H1 (cell line): ENCODE measurements around the gene METTL14. TPM values are rescaled to one million over a fixed set of nuclear protein-coding genes. Genes with fewer than 3 reads are reported as not detected.

Experiments
- CTCF ChIA-PET: fragments of 300-600 bp; sonication (Branson Sonifier 250); formaldehyde crosslinking; loops from one replicate; lab custom pipeline; 2021; ENCODE audit not compliant: partially characterized antibody; lab: Charles Lee
- POLR2A ChIA-PET: fragments of 300-600 bp; sonication (Branson Sonifier 250); formaldehyde crosslinking; loops from one replicate; lab custom pipeline; 2021; ENCODE audit warnings: inconsistent platforms; ENCODE audit not compliant: partially characterized antibody; lab: Charles Lee
- DNase-seq, 2 experiments: peaks; one replicate each; pipeline versions ENCODE4 v3.0.0 to v3.0.0-alpha.2; 2010 to 2022; ENCODE audit warnings: low spot score in 2 of 2, low read depth in 1 of 2, mixed read lengths in 1 of 2
- FAIRE-seq: peaks from 2 replicates; lab custom pipeline; 2011; peaks lifted over from hg19 to GRCh38; lab: Jason Lieb, UNC
- H2AFZ ChIP-seq: 2 replicates; pipeline ENCODE4 v1.8.1; 2012; ENCODE audit warnings: low read length, inconsistent platforms
- H2AK5ac ChIP-seq: 2 replicates; pipeline ENCODE4 v1.6.1; 2013; ENCODE audit warnings: low read depth, low read length
- H2BK120ac ChIP-seq: replicated peaks from 2 replicates; pipeline ENCODE3; 2013; ENCODE audit warnings: low read depth, low read length, inconsistent platforms
- H2BK12ac ChIP-seq: 2 replicates; pipeline ENCODE4 v1.6.1; 2013; ENCODE audit warnings: low read depth, low read length
- H2BK15ac ChIP-seq: 2 replicates; pipeline ENCODE4 v1.6.1; 2013; ENCODE audit warnings: low read length
- H2BK20ac ChIP-seq: 2 replicates; pipeline ENCODE4 v1.6.1; 2013; ENCODE audit warnings: low read length
- H2BK5ac ChIP-seq: 2 replicates; pipeline ENCODE4 v1.6.1; 2013; ENCODE audit warnings: low read depth, low read length
- H3K14ac ChIP-seq: 2 replicates; pipeline ENCODE4 v1.6.1; 2013; ENCODE audit warnings: inconsistent platforms; ENCODE audit not compliant: insufficient read length
- H3K18ac ChIP-seq: 2 replicates; pipeline ENCODE4 v1.6.1; 2013; ENCODE audit warnings: low read length; ENCODE audit errors: extremely low read depth
- H3K23ac ChIP-seq: 2 replicates; pipeline ENCODE4 v1.6.1; 2013; ENCODE audit warnings: inconsistent platforms; ENCODE audit not compliant: insufficient read length
- H3K23me2 ChIP-seq: 2 replicates; pipeline ENCODE4 v1.6.1; 2013; ENCODE audit warnings: low read depth, low read length
- H3K27ac ChIP-seq: 2 replicates; pipeline ENCODE4 v1.6.1; 2011; ENCODE audit warnings: low read depth, low read length, inconsistent platforms
- H3K27me3 ChIP-seq, 4 experiments: replicated peaks in 1 of 4; 1 replicate in 1 of 4; 2 replicates in 3 of 4; pipeline versions ENCODE4 v1.6.1 to v1.8.1; 2011 to 2013; ENCODE audit warnings: low read length in 3 of 4, mild to moderate bottlenecking in 3 of 4, inconsistent platforms in 2 of 4, mixed read lengths in 2 of 4, moderate library complexity in 1 of 4; ENCODE audit not compliant: control insufficient read depth in 3 of 4, insufficient read depth in 3 of 4; ENCODE audit errors: extremely low read depth in 1 of 4
- H3K36me3 ChIP-seq, 4 experiments: 2 replicates each; pipeline versions ENCODE4 v1.6.1 to v1.8.1; 2011 to 2013; ENCODE audit warnings: mild to moderate bottlenecking in 4 of 4, low read length in 3 of 4, moderate library complexity in 2 of 4, control low read depth in 1 of 4, inconsistent platforms in 1 of 4; ENCODE audit not compliant: insufficient read depth in 4 of 4, control insufficient read depth in 2 of 4
- H3K4ac ChIP-seq: replicated peaks from 2 replicates; pipeline ENCODE3; 2013; ENCODE audit warnings: low read length, low read depth, mixed read lengths, inconsistent platforms; ENCODE audit not compliant: insufficient read length
- H3K4me1 ChIP-seq, 4 experiments: replicated peaks in 1 of 4; 1 replicate in 1 of 4; 2 replicates in 3 of 4; pipeline versions ENCODE4 v1.6.1 to v1.8.1; 2011 to 2013; ENCODE audit warnings: low read length in 3 of 4, inconsistent platforms in 2 of 4, mixed read lengths in 1 of 4; ENCODE audit not compliant: insufficient read depth in 4 of 4, control insufficient read depth in 3 of 4
- H3K4me2 ChIP-seq, 2 experiments: 2 replicates each; pipeline versions ENCODE4 v1.6.1 to v1.8.1; 2011 to 2013; ENCODE audit warnings: low read depth in 2 of 2, low read length in 2 of 2, control low read depth in 1 of 2, inconsistent platforms in 1 of 2, mild to moderate bottlenecking in 1 of 2; ENCODE audit not compliant: insufficient read depth in 1 of 2
- H3K4me3 ChIP-seq, 4 experiments: fragments of 200-600, 300-600 bp in 1 of 4; sonication (generic), shearing (Covaris generic), sonication (Bioruptor Twin) in 1 of 4; 2 replicates each; pipeline versions ENCODE4 v1.5.1 to v1.8.1; 2011 to 2016; ENCODE audit warnings: low read length in 4 of 4, low read depth in 3 of 4, control low read depth in 2 of 4, inconsistent platforms in 2 of 4, mild to moderate bottlenecking in 2 of 4, mixed read lengths in 1 of 4, moderate library complexity in 1 of 4; ENCODE audit not compliant: insufficient read depth in 2 of 4; ENCODE audit errors: extremely low read depth in 1 of 4
- H3K56ac ChIP-seq: replicated peaks from 2 replicates; pipeline ENCODE3; 2013; ENCODE audit warnings: low read depth, mild to moderate bottlenecking, mixed read lengths, low read length, inconsistent platforms; ENCODE audit not compliant: insufficient read length
- H3K79me1 ChIP-seq: 2 replicates; pipeline ENCODE4 v1.6.1; 2013; ENCODE audit warnings: low read depth, low read length, control low read depth
- H3K79me2 ChIP-seq, 2 experiments: 2 replicates each; pipeline versions ENCODE4 v1.6.1 to v1.8.1; 2012 to 2013; ENCODE audit warnings: low read length in 2 of 2, mild to moderate bottlenecking in 2 of 2, inconsistent platforms in 1 of 2; ENCODE audit not compliant: insufficient read depth in 2 of 2, control insufficient read depth in 1 of 2
- H3K9ac ChIP-seq, 4 experiments: replicated peaks in 1 of 4; 1 replicate in 1 of 4; 2 replicates in 3 of 4; pipeline versions ENCODE4 v1.6.1 to v1.8.1; 2011 to 2013; ENCODE audit warnings: low read depth in 3 of 4, low read length in 3 of 4, control low read depth in 2 of 4, mild to moderate bottlenecking in 2 of 4, moderate library complexity in 2 of 4, inconsistent platforms in 1 of 4; ENCODE audit errors: extremely low read depth in 1 of 4
- H3K9me3 ChIP-seq, 2 experiments: 2 replicates each; pipeline versions ENCODE4 v1.6.1 to v1.8.1; 2012 to 2013; ENCODE audit warnings: mild to moderate bottlenecking in 2 of 2, moderate library complexity in 2 of 2, control low read depth in 1 of 2, inconsistent platforms in 1 of 2, low read depth in 1 of 2, low read length in 1 of 2, mixed read lengths in 1 of 2; ENCODE audit not compliant: insufficient read depth in 2 of 2
- H4K20me1 ChIP-seq, 2 experiments: replicated peaks in 1 of 2; 2 replicates each; pipeline versions ENCODE3 to v1.8.1; 2011 to 2013; ENCODE audit warnings: inconsistent platforms in 2 of 2, low read length in 2 of 2, mild to moderate bottlenecking in 1 of 2; ENCODE audit not compliant: insufficient read depth in 2 of 2, control insufficient read depth in 1 of 2
- H4K5ac ChIP-seq: 2 replicates; pipeline ENCODE4 v1.6.1; 2013; ENCODE audit warnings: low read length, low read depth, mixed read lengths, inconsistent platforms; ENCODE audit not compliant: insufficient read length
- H4K8ac ChIP-seq: 2 replicates; pipeline ENCODE4 v1.8.0; 2013; ENCODE audit warnings: mild to moderate bottlenecking, moderate library complexity, low read length, inconsistent platforms; ENCODE audit not compliant: insufficient read depth; ENCODE audit errors: extremely low read depth
- H4K91ac ChIP-seq: replicated peaks from 2 replicates; pipeline ENCODE3; 2013; ENCODE audit warnings: low read length, mixed read lengths, inconsistent platforms; ENCODE audit not compliant: insufficient read length
- BACH1 ChIP-seq: IDR thresholded peaks from 2 replicates; pipeline ENCODE4 v1.6.1; 2012; ENCODE audit warnings: low read length, improper control_type of control experiment
- BCL11A ChIP-seq, 2 experiments: IDR thresholded peaks; one replicate each; pipeline ENCODE4 v1.6.1; 2011; ENCODE audit warnings: low read depth in 2 of 2, low read length in 2 of 2, mild to moderate bottlenecking in 2 of 2
- CBX5 ChIP-seq: fragments of 300-800, 300-1000 bp; sonication (generic); IDR thresholded peaks from 2 replicates; pipeline ENCODE4 v1.7.1; 2016; ENCODE audit warnings: antibody characterized with exemption, low read length, low read depth
- JUN ChIP-seq: IDR thresholded peaks from 2 replicates; pipeline ENCODE4 v1.6.1; 2011; ENCODE audit warnings: low read depth, mild to moderate bottlenecking, improper control_type of control experiment, low read length
- KDM5A ChIP-seq: fragments of 200-600 bp; IDR thresholded peaks from 2 replicates; pipeline ENCODE4 v1.7.1; 2012; ENCODE audit warnings: mild to moderate bottlenecking, low read length, inconsistent platforms, mixed read lengths
- MAFK ChIP-seq: IDR thresholded peaks from 2 replicates; pipeline ENCODE4 v1.6.1; 2012; ENCODE audit warnings: low read depth, mild to moderate bottlenecking, improper control_type of control experiment, low read length
- NANOG ChIP-seq: IDR thresholded peaks from 2 replicates; pipeline ENCODE4 v1.6.1; 2011; ENCODE audit warnings: low read length, low read depth, mild to moderate bottlenecking, inconsistent platforms; ENCODE audit not compliant: insufficient read depth, poor library complexity, severe bottlenecking
- RAD21 ChIP-seq, 2 experiments: IDR thresholded peaks in 1 of 2; conservative IDR thresholded peaks in 1 of 2; 2 replicates each; pipeline ENCODE4 v1.6.1; 2011; ENCODE audit warnings: low read depth in 2 of 2, low read length in 2 of 2, improper control_type of control experiment in 1 of 2, inconsistent platforms in 1 of 2, mild to moderate bottlenecking in 1 of 2, moderate library complexity in 1 of 2
- RXRA ChIP-seq: IDR thresholded peaks from 2 replicates; pipeline ENCODE4 v1.6.1; 2011; ENCODE audit warnings: low read depth, mild to moderate bottlenecking, low read length, moderate library complexity; ENCODE audit not compliant: insufficient read depth
- SAP30 ChIP-seq: fragments of 300-600 bp; sonication (generic); IDR thresholded peaks from 2 replicates; pipeline ENCODE4 v1.7.1; 2012; ENCODE audit warnings: low read length, moderate library complexity, mild to moderate bottlenecking, inconsistent platforms; ENCODE audit not compliant: insufficient read depth, insufficient replicate concordance
- SP4 ChIP-seq: IDR thresholded peaks from 2 replicates; pipeline ENCODE4 v1.6.1; 2012; ENCODE audit warnings: low read length, inconsistent platforms
- SRF ChIP-seq: IDR thresholded peaks from 2 replicates; pipeline ENCODE4 v1.6.1; 2011; ENCODE audit warnings: mild to moderate bottlenecking, low read depth, low read length, moderate library complexity
- TAF7 ChIP-seq: optimal IDR thresholded peaks from 2 replicates; pipeline ENCODE3; 2011; ENCODE audit warnings: low read depth, mild to moderate bottlenecking, inconsistent platforms, low read length, moderate library complexity, borderline replicate concordance
- WGBS, 2 experiments: shearing (Covaris generic) in 1 of 2; methylation state at CpG; one replicate each; pipeline versions ENCODE4 v1.1.6 to v1.1.7; 2013 to 2015; ENCODE audit warnings: low lambda C conversion rate in 2 of 2, mixed read lengths in 2 of 2, inconsistent platforms in 1 of 2, low coverage in 1 of 2, missing lambda C conversion rate in 1 of 2; ENCODE audit not compliant: insufficient replicate concordance in 2 of 2, insufficient coverage in 1 of 2, insufficient read length in 1 of 2; ENCODE audit errors: extremely low coverage in 1 of 2, missing lambda C conversion rate in 1 of 2; 5-methylcytosine and 5-hydroxymethylcytosine counted together
- polyA plus RNA-seq, 7 experiments: library from polyadenylated mRNA; depleted of rRNA in 3 of 7; stranded (reverse) in 5 of 7; unstranded in 2 of 7; fragments of >200 nt in 5 of 7; fragments of 200-250 nt in 2 of 7; gene quantifications; 1 replicate in 5 of 7; 2 replicates in 1 of 7; 4 replicates in 1 of 7; pipeline versions ENCODE4 v1.2.1 to v1.2.3, GENCODE V29; 2011 to 2013; ENCODE audit warnings: missing spikeins in 2 of 7, mixed read lengths in 2 of 7
- total RNA-seq: library from RNA; stranded (reverse); fragmentation: NEBNext Ultra II Directional; extraction: Animal tissue kit (Norgen Biotek cat#: 25700); gene quantifications from 2 replicates; pipeline ENCODE4 v1.2.1, GENCODE V29; 2021

The METTL14 gene
- total and polyA plus RNA-seq, 2 of the 8 experiments (the other 6 are each of a cell fraction or from before 2014, with no cell fraction given) = 8.8 to 57.3 TPM

DNA sequence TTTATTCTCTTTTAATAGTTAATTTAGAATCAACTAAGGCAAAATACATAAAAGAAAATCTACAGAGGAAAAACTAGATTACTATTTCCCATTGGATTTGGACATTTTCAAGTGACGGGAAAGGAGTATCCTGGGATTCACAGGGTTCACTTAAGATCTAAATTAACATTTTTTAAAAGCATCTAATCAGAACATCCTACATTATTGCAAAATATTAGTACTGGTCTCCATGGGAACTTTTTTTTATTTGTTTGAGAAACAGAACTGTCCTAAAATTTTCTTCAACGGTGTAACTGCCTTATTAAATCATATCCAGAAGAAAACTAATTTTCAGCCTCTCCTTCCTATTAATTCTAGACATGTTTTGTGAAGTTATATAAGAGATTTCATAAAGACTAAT is 69.7 kb downstream of the METTL14 start:
- Histone ChIP-seq H3K79me1 (no peaks in the 10 kb centered on the region), H3K56ac (no peak overlapping the region), H4K8ac (no peak overlapping the region), H2AFZ (no peak overlapping the region), H2BK120ac (no peak overlapping the region), H3K27me3 (no peaks in the 10 kb centered on the region), H2BK12ac (no peak overlapping the region), H4K91ac (no peak overlapping the region), H2BK15ac (no peak overlapping the region), H3K4ac (no peak overlapping the region), H2BK20ac (no peak overlapping the region), H3K23ac (no peak overlapping the region), H3K4me2 (no peak overlapping the region), H3K14ac (no peak overlapping the region), H3K9ac (no peak overlapping the region), H3K79me2 (no peaks in the 10 kb centered on the region), H3K27ac (no peak overlapping the region), H3K23me2 (no peaks in the 10 kb centered on the region), H2AK5ac (no peak overlapping the region), H3K18ac (no peak overlapping the region), H4K5ac (no peak overlapping the region), H3K9me3 (no peaks in the 10 kb centered on the region), H3K4me1 (peaks cover 0 to 4% (median 0%) of the 10 kb centered on the region in 4 experiments; a peak in 2 of 7 replicates), H2BK5ac (no peak overlapping the region), H4K20me1 (no peaks in the 10 kb centered on the region), H3K36me3 (peaks cover 4 to 37% (median 19%) of the 10 kb centered on the region in 4 experiments), H3K4me3 (no peak overlapping the region)
- DNase-seq (no peak), FAIRE-seq (no peak)
- ChIA-PET CTCF (interaction anchor here (0.9 to 3.2 kb wide), 3 partner anchors 17 to 330 kb away, joined by 3 to 16 read pairs (median 3); no protein-coding TSS in a partner anchor), POLR2A (no interaction called here)
- TF ChIP-seq JUN = no peak
- TF ChIP-seq NANOG = no peak
- no peak for TF ChIP-seq RAD21 (IDR thresholded peaks at IDR 0.05 in 1 of 2, conservative IDR thresholded peaks at IDR 0.05 in 1 of 2; ENCODE audit: low read depth in 2 of 2, low read length in 2 of 2)
- TF ChIP-seq SRF = no peak
- TF ChIP-seq MAFK = no peak
- no peak for TF ChIP-seq TAF7
- TF ChIP-seq BACH1 = no peak
- no peak for TF ChIP-seq RXRA
- TF ChIP-seq BCL11A (IDR thresholded peaks at IDR 0.05; ENCODE audit: low read depth in 2 of 2, low read length in 2 of 2) = no peak
- no peak for TF ChIP-seq SP4
- TF ChIP-seq CBX5 = no peak
- no peak for TF ChIP-seq SAP30
- no peak for TF ChIP-seq KDM5A
- WGBS, 2 experiments = 91% methylated on average over 2 of the region's 2 CpGs; no CpG with 5 or more reads in 1 of the 2 experiments
